GM21381 (cell line): ENCODE data around the gene NOL7.

Source experiments
- ATAC-seq: cut with Tn5 transposase; IDR thresholded peaks from one replicate; pipeline ENCODE4 v1.9.1; 2021; ENCODE audit warnings: mild to moderate bottlenecking, moderate library complexity; ENCODE audit not compliant: unreplicated experiment

Gene NOL7

DNA sequence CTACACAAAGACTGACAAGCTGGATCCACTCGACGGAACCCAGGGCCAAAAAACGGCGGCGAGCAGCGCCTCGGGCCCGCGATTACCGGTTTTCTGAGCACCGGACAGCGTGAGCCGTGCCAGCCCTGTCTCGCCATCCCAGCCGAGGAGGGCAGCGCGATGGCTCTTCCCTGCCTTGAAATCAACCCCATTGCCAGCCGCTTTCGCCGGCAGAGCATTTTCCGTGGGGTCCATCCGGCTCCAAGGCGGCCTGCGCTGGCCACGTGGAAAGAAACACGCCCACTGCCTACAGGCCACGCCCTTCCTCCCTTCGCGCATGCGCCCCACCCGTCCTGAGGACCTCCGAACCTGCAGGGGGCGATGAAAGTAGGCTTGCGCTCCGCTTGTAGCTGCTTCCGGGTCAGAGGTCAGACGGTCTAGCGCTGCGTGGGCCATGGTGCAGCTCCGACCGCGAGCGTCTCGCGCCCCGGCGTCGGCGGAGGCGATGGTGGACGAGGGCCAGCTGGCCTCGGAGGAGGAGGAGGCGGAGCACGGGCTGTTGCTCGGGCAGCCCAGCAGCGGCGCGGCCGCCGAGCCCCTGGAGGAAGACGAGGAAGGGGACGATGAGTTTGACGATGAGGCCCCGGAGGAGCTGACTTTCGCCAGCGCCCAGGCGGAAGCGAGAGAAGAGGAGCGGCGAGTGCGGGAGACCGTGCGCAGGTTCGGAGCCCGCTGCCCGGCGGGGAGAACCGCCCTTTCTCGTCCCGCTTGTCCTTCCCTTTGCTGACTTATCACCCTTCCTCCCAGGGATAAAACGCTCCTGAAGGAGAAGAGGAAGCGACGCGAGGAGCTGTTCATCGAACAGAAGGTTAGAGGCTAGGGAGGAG, at the start of gene NOL7:
Gene NOL7, plus strand, starts transcription at position 410 of the 866 bp plus-strand sequence. Its CDS starts 24 bp downstream, at position 434.
- ATAC-seq, result peak; percentile 92

DNA sequence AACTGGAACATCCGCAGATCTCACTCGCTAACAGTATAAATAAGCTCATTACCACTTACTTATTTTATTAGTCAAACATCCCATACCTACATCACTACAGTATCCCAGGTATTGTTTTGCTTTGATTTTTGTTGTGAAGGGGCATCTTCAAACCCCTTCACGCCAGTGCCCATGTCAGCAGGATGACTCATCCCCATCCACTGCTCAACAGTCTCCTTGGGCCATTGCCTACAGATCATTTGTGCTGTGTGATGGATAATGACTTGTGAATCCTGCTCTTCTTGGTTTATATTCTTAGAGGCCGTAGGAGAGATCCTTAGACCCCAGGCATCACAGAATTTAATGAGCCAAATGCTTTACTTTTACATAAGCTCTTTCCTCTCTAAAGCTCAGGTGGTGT, 49.2 kb upstream of the NOL7 start:
- ATAC-seq, result no peak

DNA sequence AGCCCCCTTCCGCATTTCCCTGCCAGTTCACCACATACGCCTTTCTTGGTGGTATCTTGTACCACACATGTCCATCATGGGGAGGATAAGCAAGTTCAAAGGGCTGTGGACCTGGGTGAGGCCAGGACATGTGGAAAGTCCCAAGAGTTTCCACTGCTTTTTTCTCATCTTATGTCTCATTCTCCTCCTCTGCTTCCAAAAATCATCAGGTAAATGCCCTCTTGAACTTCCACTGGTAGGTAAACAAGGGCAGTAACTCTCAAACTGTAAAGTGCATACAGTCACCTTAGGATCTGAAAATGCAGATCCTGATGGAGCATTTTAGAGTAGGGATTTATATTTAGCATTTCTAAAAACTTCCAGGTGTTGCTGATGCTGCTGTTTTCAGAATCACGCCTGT, 48.6 kb upstream of the NOL7 start:
- ATAC-seq, result no peak

DNA sequence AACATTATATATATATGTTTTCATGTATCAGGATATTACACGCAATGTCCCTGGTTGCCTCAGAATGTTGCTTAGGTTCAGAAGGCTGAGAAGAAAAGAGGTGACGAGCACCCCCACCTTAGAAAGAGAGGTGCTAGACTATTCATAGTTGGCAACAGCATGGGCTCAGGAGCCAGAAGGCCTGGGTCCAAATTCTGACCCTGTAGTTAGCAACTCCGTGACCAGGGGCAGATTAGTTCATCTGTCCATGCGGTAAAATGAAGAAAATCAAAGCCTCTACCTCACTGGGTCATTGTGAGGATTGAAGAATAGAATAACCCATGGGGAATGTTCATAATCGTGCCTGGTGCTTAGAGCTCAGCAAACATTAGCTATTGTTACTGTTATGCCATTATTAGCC, 46.2 kb upstream of the NOL7 start:
- no peak for ATAC-seq

DNA sequence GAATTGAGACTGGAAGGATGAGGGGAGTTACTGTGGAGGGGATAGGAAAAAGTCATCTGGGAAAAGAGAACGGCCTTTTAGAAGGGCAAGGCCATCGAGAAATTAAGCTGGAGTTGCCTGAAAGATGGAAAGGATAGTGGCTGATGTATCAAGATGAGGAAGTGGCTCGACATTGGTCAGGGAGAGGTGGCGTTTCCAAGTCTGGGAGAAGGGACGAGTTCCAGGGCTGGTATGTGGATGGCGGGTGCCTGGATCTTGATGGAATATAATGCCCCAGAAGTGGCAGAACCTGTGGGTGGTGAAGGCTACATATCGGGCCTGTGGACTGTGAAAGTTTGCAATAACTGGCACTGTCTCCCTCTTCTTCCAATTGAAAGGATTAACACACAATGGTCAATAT, 42.9 kb upstream of the NOL7 start:
- ATAC-seq, result no peak

DNA sequence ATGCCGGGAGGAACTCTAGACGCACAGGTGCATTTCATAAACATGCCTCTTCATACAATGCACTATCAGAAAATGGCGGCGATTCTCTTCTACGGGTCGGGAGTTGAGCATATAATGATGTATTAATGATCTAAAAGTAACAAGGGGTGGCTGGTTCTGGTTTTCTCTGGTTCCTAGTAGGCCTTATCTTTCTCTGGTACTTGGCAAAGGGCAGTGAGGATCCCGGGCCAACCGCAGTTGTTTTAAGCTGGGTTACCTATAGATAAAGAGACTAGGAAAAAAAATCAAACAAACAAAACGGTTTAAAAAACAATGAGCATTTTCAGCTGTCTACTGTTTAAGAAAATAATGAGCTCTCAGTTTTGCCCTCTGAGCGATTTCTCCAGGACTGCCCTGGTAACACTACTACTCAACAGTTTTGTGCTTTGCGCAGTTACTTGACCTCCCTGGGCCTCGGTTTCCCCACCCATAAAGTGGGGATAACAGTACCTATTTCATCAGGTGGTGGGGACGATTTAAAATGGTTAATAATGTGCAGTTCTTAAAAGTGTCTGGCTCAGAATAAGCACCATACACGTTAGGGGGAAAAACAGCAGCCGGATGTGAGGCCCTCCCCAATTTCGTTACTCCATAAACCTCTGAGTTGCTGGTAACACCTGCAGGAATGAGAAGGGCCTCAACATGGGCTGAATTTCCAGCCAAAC, 42.0 kb upstream of the NOL7 start:
- no peak for ATAC-seq

DNA sequence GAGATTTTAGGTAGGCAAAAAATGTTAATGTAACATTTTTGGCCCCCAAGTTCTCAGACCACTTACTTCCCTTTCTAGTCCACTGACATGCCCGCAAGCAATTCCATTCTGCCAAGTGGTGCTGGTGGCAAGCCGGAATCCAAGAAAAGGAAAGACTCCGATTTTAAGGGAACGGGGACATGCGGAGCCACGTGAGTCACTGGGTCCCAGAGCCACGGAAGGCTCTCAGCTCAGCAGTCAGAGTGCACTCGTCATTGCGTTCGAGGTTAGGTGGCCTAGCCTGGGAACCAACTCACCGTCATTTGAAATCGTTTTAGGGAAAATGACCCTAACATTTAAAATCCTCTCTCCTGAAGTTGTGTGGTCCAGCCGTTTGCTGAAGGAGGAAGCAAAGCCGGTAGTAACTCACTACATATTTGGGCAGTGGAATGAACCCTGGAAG, 41.4 kb upstream of the NOL7 start:
- no peak for ATAC-seq

DNA sequence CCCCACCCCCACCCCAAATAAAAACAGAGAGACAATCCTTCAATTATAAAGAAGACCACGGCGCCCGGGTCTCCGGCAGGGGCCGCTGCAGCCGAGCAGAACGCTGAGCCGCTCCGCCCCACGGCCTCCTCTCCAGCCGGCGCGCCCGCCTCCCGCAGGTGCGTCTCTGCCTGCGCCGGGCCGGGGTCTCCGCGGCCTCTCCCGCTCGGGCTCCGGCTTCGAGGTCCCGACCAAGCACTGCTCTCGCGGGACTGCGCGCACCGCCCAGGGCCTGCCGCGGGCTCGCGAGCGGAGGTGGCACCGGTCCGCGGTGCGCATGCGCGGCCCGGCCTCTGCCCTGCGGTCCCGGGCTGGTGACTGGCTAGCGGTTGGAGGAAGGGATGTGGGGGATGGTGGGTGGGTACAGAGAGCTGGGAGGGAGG, 41.0 kb upstream of the NOL7 start:
- ATAC-seq, result peak; percentile 79

DNA sequence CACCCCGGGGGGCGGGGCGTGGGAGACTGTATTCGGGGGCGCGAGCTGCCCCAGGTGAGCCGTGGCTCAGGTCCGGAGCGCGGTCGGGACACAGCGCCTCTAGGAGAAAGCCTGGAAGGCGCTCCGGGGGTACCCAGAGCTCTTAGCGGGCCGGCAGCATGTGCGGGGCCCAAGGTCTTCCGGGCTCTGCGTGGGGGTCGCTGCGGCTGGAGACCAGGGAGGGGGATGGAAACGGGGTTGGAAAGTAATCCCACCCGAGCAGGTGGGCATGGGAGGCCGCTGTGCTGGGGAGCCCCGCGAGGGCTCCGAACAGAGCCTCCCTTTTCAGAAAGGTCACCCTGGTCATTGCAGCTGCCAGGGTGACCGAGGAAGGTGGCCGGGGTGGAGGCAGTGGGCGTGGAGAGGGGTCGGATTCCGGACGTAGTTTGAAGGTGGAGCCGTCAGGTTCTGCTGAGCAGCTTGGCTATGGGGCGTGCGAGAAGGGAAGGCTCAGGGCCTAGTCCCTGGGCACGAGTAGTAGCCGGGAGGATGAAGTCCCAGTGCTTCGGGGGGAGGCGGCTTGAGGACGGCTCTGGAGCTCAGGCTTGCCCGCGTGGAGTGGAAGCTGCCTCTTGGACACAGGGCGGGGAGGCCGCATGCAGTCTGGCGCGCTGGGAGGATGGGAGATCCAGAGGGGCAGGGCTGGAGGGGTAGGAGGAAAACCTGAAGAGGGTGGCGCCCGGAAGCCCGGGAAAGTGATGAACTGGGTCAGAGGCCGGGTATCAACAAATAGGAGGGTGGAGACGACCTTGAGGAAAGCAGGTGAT, 40.4 kb upstream of the NOL7 start, which contains the start of gene SIRT5:
Gene SIRT5, plus strand, starts transcription at position 31 of the 806 bp plus-strand sequence. CDS start 9,510 bp downstream, outside the sequence.
- ATAC-seq, result peak; percentile 56

DNA sequence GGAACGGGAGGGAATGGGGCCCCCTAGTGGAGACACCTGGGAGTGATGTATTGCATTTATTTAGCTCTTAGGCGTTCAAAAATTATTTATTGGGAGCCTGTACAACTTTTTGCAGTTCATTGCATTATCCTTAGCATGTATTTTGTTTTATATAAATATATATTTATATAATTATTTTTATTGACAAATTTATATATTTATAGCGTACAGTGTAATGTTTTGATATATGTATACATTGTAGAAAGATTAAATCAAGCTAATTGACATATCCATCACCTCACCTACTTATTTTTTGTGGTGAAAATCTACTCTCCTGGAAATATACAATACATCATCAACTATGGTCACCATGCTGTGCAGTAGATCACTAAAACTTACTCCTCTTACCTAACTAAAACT, 39.8 kb upstream of the NOL7 start:
- no peak for ATAC-seq

DNA sequence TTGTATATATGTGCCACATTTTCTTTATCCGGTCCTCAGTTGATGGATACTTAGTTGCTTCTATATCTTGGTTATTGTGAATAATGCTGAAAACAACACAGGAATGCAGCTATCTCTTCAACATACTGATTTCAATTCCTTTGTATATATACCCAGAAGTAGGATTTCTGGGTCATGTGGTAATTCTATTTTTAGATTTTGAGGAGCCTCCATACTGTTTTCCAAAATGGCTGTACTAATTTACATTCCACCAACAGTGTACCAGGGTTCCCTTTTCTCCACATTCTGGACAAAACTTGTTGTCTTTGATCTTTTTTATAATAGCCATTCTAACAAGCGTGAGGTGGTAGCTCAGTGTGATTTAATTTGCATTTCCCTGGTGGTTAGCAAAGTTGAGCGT, 39.1 kb upstream of the NOL7 start:
- ATAC-seq, result no peak

DNA sequence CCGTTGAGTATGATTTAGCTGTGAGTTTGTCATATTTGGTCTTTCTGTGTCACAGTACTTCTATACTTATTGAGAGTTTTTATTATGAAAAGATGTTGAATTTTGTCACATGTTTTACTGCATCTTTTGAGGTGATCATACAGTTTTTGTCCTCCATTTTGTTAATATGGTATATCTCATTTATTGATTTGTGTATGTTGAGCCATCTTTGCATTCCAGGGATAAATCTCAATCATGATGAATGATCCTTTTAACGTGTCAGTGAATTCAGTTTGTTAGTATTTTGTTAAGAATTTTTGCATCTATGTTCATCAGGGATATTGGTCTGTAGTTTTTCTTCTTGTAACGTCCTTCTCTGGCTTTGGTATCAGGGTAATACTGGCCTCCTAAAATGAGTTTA, 37.2 kb upstream of the NOL7 start:
- no peak for ATAC-seq

DNA sequence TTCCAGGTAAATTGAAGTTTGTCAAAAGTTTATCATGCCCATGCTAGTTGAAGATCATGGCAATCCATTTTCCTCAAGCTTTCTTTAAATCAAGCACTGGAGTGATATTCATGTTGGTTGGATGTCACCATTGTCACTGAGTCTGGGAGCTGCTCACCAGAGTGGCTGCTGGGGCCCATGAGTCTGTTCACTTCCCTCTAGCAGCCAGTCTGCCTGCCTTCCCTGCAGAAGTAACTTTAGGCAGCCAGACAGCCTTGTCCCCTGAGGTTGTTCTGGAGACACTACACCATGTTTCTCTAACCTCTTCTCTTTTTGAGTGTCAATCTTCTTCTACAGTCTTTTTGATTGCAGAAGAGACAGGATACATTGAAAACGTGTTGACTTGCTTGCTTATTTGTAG, 35.2 kb upstream of the NOL7 start:
- ATAC-seq, result no peak

DNA sequence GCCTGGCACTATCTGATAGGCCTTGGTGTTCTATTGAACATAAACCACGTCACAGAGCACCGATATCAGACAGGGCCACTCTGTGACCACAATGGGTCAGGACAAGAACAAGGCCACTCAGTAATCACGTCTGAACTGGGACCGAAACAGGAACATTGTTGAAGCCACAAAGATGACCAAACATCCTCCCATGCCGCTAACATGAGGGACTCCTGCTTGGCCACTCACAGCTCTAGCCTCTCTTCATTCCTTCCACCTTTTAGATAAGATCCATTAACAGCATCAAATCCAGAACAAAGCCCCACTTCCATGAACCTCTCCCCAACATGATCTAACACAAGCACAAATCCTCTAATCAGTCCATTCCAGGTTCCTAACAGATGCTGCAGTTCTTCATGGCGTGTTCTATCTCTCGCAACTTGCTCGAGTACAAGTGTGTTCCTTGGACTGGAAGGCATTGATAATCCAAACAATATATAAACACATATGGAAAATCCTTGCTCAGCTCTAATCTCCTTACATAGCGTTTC, 33.4 kb upstream of the NOL7 start:
- no peak for ATAC-seq

DNA sequence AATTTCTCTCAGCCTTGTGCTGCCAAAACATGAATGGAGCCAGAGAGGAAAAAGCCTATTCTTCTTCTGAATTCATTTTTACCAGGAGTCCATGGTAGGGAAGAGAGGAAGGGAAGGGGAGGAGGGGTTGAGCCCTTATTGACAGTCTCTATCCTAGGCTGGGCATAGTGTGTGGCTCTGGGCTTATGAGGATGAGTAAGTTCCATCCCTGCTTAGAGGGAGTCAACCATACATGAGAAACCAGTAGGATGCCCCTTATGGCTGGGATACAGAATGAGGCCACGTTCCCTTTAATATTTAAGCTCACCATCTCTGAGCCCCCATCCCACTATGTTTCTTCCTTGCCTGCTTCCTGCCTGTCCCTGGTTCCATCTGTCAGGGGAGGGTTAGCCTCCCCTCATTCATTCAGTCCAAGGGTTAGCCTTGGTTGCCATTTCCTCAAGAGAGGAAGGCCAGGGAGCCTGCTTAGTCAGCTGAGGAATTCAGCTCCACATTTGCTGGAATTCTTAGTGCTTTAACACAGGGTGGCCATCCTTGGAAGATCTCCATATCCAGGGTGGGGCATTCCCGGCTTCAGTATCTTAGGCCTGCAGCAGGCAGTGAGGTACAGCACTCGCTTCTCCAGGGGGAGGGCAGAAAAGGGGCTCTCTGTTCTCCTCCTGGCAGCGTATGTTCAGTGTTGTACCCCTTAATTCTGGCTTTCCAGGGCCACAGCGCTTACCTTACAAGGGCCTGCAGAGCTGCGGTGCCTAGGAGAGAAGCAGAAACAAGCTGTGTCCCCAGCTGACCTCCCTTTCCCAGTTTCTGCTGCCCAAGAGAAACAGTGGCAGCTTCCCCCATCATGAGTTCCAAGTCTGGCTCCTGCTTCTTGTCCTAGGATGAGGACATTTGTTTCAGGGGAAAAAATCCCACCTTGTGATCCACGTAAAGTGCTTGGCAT, 28.3 kb upstream of the NOL7 start:
- ATAC-seq, result no peak

DNA sequence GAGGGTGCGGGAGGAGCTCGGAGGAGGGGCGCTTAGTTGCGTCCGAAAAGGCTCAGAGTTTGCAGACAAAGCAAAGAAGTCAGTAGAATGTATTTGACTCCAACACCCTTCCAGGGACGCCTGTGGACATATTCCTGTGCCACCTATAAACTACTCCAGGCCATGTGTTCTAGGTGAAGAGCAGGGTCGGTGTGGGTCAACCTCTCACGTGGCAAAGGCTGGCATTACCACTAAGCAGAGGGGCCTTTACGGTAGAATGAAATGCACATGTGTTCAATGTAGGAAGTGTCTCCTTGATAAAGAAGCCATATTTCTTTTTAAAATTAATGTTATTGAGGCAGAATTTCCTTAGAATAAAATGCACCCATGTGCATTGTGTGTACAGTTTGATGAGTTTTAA, 25.3 kb upstream of the NOL7 start:
- ATAC-seq, result no peak

DNA sequence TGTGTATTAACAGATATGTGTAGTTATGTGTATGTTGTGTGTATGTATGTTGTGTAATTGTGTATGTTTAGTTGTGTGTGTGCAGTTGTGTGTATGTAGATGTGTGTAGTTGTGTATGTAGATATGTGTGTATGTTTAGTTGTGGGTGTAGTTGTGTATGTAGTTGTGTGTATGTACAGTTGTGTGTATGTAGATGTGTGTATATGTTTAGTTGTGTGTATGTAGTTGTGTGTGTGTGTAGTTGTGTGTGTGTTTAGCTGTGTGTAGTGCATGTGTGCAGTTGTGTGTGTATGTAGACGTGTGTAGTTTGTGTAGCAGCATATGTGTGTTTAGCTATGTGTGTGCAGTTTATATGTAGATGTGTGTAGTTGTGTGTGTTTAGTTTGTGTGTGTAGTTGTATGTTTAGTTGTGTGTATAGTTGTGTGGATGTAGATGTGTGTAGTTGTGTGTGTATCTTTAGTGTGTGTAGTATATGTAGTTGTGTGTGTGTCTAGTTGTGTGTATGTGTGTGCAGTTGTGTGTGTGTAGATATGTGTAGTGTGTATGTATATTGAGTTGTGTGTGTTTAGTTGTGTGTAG, 24.5 kb upstream of the NOL7 start:
- ATAC-seq, result no peak

DNA sequence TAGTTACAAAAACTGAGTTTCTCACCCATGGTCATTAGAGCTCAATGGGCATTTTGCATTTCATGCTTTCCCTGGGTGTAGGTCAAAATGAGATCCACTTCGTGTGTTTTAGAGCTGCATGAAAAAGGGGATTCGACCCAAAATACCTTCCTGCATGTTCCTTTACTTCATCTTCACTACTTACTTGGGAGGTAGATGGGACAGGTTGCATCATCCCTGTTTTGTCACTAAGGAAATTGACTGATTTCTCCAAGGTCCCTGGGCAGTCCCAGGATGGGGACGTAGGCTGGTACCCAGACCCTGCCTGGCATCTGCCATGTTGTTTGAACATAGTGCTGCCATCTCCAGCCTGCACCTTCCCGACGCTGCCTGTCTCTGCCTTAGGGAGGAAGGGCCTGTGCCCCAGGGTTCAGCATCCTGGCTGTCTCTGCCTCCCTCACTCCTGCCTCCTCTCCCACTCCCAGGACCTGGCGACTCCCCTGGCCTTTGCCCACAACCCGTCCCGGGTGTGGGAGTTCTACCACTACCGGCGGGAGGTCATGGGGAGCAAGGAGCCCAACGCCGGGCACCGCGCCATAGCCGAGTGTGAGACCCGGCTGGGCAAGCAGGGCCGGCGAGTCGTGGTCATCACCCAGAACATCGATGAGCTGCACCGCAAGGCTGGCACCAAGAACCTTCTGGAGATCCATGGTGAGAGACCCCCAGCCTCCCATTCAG, 23.8 kb upstream of the NOL7 start:
- no peak for ATAC-seq

DNA sequence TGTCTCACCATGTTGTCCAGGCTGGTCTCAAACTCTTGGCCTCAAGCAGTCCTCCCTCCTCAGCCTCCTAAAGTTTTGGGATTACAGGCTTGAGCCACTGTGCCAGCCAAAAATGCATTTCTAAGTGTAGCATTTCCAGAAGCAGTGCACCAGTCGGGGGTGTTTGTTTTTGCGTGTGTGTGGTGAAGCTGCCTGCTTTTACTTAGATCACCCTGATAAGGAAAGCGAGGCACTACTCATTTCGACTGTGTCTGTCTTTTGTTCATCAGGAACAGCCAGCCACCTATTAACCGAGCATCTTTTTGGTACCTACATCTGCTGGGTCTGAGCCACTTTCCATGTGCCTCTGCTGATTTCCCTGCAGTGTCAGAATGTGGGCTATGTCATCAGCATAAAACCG, 22.0 kb upstream of the NOL7 start:
- ATAC-seq, result no peak
